Measurements from ENCODE around the gene VGLL1.

DNA sequence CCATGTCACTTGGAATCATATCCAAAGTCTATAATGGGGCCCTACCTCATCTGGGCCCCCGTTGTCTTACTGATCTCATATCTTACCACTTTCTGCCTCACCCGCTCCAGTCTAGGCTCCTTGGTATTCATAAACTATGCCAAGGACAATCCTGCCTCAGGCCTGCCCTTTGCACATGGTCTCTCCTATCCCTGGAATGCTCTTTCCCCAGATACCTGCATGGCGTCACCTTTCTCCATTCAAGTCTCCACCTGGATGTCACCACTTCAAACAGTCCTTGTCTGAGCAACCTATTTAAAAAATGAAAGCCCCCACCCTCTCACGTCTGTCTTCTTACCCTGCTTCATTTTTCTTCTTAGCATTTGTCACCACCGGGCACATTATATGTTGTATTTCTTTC lies 8.2 kb downstream of the VGLL1 start:
- TF ChIP-seq, protein P1, sequence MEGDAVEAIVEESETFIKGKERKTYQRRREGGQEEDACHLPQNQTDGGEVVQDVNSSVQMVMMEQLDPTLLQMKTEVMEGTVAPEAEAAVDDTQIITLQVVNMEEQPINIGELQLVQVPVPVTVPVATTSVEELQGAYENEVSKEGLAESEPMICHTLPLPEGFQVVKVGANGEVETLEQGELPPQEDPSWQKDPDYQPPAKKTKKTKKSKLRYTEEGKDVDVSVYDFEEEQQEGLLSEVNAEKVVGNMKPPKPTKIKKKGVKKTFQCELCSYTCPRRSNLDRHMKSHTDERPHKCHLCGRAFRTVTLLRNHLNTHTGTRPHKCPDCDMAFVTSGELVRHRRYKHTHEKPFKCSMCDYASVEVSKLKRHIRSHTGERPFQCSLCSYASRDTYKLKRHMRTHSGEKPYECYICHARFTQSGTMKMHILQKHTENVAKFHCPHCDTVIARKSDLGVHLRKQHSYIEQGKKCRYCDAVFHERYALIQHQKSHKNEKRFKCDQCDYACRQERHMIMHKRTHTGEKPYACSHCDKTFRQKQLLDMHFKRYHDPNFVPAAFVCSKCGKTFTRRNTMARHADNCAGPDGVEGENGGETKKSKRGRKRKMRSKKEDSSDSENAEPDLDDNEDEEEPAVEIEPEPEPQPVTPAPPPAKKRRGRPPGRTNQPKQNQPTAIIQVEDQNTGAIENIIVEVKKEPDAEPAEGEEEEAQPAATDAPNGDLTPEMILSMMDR (conservative IDR thresholded peaks at IDR 0.05; ENCODE audit: low read length): no peak
- TF ChIP-seq EZH2phosphoT487 (IDR thresholded peaks at IDR 0.05; ENCODE audit: borderline replicate concordance, low read depth, low read length): no peak

Measured in OCI-LY7 (cell line).